ENCODE data around the gene PDHX.
"Not testable (repeated sequence)": the region's sequence is repeated elsewhere in the genome, so short reads cannot be mapped to it uniquely, and the experiment has no call there.

PDHX gene

DNA sequence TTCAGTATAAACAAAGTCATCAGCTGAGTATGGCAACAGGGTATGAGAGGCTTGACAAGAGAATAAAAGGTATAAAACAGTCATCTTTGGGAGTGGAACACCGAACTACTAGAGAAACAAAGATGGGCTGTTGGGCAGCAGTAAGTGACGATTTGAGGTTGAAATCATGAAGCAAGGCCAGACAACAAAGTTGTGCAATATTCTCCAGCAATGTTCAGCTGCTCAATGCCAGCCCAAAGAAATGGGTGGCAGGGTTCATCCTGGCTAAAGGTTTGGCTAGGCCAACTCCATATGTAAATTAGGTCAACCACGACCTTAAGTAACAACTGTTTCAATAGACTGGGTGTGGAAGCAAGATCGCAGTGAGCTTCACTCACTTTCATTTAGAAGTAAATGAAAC is 6.5 kb upstream of the PDHX start:
- Histone ChIP-seq H3K27ac (ENCODE audit: low read depth, low read length) (no peak overlapping the region), H3K27me3 (ENCODE audit: control insufficient read depth in 1 of 2, insufficient read depth in 2 of 2, low read length in 2 of 2) (no peaks in the 10 kb centered on the region), H3K9me3 (ENCODE audit: control insufficient read depth in 1 of 2, low read length in 2 of 2) (no peaks in the 10 kb centered on the region), H3K9ac (ENCODE audit: low read depth in 1 of 2, low read length in 2 of 2) (no peak overlapping the region), H3K36me3 (ENCODE audit: control insufficient read depth in 1 of 2, insufficient read depth in 2 of 2, low read length in 2 of 2) (no peaks in the 10 kb centered on the region), H3K4me1 (ENCODE audit: control insufficient read depth in 1 of 2, insufficient read depth in 2 of 2, low read length in 2 of 2) (peaks cover 9 to 23% of the 10 kb centered on the region in 2 donors), H3K4me3 (ENCODE audit: low read depth in 1 of 2, low read length in 2 of 2) (no peak overlapping the region)

DNA sequence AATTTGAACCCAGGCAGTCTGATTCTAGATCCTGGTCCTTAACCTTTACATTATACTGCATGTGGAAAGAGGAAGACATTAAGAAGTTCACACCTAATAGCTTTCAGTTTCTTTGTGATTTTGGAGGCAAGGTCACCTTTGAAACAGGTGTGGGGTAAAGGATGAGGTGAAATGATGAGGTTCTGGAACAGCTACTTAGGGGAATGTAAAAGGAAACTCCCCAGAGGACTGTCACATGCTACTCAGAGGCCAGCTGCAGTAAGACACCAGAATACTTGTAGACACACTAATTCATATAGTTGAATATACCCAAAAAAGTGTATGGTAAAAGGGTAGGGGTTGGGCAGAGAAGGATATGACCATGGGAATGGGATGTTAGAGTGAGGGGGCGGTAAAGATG is 5.6 kb upstream of the PDHX start:
- H3K9ac ChIP-seq (ENCODE audit: low read depth in 1 of 2, low read length in 2 of 2) = no peak overlapping the region
- H3K36me3 ChIP-seq (ENCODE audit: control insufficient read depth in 1 of 2, insufficient read depth in 2 of 2, low read length in 2 of 2) = no peaks in the 10 kb centered on the region
- no peak overlapping the region for H3K4me3 ChIP-seq (ENCODE audit: low read depth in 1 of 2, low read length in 2 of 2)
- H3K27me3 ChIP-seq (ENCODE audit: control insufficient read depth in 1 of 2, insufficient read depth in 2 of 2, low read length in 2 of 2) = no peaks in the 10 kb centered on the region
- no peak overlapping the region for H3K27ac ChIP-seq (ENCODE audit: low read depth, low read length)
- no peaks in the 10 kb centered on the region for H3K9me3 ChIP-seq (ENCODE audit: control insufficient read depth in 1 of 2, low read length in 2 of 2)
- peaks cover 11 to 23% of the 10 kb centered on the region in 2 donors for H3K4me1 ChIP-seq (ENCODE audit: control insufficient read depth in 1 of 2, insufficient read depth in 2 of 2, low read length in 2 of 2)

DNA sequence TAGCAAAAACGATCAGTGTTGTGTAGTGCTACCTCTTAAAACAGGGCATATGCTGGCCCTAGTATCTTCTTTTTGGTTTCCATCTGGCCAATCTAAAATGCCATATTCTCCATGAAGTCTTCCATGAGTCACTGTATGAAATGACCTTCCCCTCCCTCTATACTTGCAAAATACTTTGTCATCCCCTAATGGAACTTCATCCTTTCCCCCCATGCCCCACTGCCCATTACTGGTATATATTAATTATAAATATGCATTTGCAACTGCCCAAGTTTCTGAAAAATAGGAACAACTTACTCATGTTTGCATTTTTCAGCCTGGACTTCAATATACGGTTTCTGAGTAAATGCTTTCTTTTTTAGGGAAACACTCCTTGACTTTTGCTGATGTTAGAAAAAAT is 4.7 kb upstream of the PDHX start:
- Histone ChIP-seq H3K27me3 (ENCODE audit: control insufficient read depth in 1 of 2, insufficient read depth in 2 of 2, low read length in 2 of 2) (no peaks in the 10 kb centered on the region), H3K9me3 (ENCODE audit: control insufficient read depth in 1 of 2, low read length in 2 of 2) (no peaks in the 10 kb centered on the region), H3K36me3 (ENCODE audit: control insufficient read depth in 1 of 2, insufficient read depth in 2 of 2, low read length in 2 of 2) (no peaks in the 10 kb centered on the region), H3K9ac (ENCODE audit: low read depth in 1 of 2, low read length in 2 of 2) (no peak overlapping the region), H3K27ac (ENCODE audit: low read depth, low read length) (no peak overlapping the region), H3K4me3 (ENCODE audit: low read depth in 1 of 2, low read length in 2 of 2) (no peak overlapping the region), H3K4me1 (ENCODE audit: control insufficient read depth in 1 of 2, insufficient read depth in 2 of 2, low read length in 2 of 2) (peaks cover 11 to 23% of the 10 kb centered on the region in 2 donors)

DNA sequence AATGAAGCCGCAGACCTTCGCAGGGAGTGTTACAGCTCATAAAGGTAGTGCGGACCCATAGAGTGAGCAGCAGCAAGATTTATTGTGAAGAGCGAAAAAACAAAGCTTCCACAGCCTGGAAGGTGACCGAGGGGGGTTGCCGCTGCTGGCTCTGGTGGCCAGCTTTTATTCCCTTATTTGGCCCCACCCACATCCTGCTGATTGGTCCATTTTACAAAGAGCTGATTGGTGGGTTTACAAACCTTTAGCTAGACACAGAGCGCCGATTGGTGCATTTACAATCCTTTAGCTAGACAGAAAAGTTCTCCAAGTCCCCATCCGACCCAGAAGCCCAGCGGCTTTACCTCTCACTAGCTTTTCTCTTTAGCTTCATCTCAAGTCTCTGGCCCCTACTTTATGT is 2.9 kb upstream of the PDHX start:
- not testable (repeated sequence) for H3K27me3 ChIP-seq (ENCODE audit: control insufficient read depth in 1 of 2, insufficient read depth in 2 of 2, low read length in 2 of 2); H3K36me3 ChIP-seq (ENCODE audit: control insufficient read depth in 1 of 2, insufficient read depth in 2 of 2, low read length in 2 of 2); H3K4me3 ChIP-seq (ENCODE audit: low read depth in 1 of 2, low read length in 2 of 2); H3K27ac ChIP-seq (ENCODE audit: low read depth, low read length); H3K9ac ChIP-seq (ENCODE audit: low read depth in 1 of 2, low read length in 2 of 2); H3K9me3 ChIP-seq (ENCODE audit: control insufficient read depth in 1 of 2, low read length in 2 of 2)
- peaks cover 26 to 38% of the 10 kb centered on the region in 2 donors for H3K4me1 ChIP-seq (ENCODE audit: control insufficient read depth in 1 of 2, insufficient read depth in 2 of 2, low read length in 2 of 2)

DNA sequence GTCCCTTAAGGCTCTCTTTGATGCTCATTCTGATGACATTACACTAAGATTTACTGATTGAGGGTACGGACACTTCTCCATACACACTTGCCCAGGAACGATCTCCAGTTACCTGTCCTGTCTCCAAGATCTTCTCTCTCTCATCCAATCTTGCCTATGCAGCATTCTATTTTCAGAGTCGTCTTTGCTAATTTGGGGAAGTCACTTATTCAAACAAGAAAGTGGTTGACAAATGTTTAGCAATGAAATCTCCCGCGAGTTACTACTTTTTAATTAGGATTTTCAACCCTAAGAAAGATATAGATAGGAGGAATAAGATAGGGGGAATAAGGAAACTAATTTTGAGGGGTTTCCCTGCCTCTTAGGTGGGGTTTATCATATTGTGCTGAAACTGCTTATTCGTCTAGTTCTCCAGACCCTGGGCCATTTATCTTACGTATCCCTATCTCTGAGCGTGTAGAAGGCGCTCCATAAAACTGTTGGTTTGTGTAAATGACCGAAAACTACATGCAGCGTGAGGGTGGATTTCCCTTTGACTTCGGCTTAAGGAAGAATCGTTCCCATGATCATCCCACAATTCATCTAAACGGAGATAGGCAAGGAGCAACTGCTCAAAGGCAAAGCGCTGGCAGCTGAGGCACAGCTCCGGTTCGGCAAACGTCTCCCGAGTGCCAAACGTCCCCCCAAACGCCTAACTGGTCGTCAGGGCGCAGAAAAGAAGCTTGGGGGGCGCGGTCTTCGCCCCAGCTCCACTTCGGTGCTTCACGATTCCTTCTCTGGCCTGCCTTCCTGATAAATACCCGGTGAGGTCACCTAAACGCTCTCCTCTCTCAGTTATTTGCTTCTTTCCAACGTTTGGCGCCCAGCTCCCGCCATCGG is 1.0 kb upstream of the PDHX start:
- Histone ChIP-seq H3K27me3 (ENCODE audit: control insufficient read depth in 1 of 2, insufficient read depth in 2 of 2, low read length in 2 of 2) (no peaks in the 10 kb centered on the region), H3K27ac (ENCODE audit: low read depth, low read length) (peak overlapping the region; percentile 94), H3K4me1 (ENCODE audit: control insufficient read depth in 1 of 2, insufficient read depth in 2 of 2, low read length in 2 of 2) (peaks cover 26 to 29% of the 10 kb centered on the region in 2 donors), H3K36me3 (ENCODE audit: control insufficient read depth in 1 of 2, insufficient read depth in 2 of 2, low read length in 2 of 2) (no peaks in the 10 kb centered on the region), H3K9ac (ENCODE audit: low read depth in 1 of 2, low read length in 2 of 2) (peak overlapping the region; percentile 76 to 97), H3K9me3 (ENCODE audit: control insufficient read depth in 1 of 2, low read length in 2 of 2) (no peaks in the 10 kb centered on the region), H3K4me3 (ENCODE audit: low read depth in 1 of 2, low read length in 2 of 2) (peak overlapping the region; percentile 90 to 99)

DNA sequence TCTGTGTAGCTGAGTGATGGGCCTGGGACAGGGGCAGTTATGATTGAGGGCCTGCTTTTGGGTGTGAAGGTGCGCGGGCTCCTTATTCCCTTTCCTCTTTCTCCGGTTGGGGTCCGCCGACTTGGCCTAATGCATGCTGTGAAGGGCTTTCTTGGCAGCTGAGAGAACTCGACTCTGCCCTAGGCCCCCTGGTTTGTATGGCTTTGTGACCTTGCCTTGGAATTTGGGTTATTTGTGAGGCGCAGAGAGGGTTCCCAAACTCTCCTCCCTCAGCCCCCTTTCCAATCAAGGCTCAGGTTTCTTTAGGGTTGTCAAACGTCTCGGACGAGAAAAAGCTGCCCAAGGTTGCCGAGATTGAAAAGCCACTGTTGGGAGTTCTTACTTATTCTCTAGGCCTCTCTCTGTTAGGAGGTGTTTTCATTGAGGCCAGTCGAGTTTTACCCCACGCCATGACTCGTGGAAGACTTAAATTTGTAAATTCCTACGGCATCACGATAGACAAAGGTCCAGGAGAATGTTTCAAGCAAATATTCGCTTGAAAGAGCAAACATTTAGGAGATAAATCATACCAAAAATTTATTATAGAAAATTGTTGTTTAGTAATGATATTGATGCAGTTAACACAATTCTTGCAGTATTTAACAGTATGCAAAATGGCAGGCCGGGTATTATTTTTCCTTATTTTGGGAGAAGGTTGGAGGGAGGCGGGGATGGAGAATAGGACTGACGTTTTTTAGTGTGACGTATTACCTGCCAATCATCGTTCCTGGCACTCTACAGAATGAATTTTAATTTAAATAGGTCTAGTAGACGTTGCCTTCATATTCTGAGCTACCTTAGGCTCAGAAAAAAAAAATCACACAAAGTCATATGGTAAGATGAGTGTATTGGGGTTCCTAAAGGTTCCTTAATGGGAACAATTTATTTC is 689 bp downstream of the PDHX start:
- Histone ChIP-seq H3K4me1 (ENCODE audit: control insufficient read depth in 1 of 2, insufficient read depth in 2 of 2, low read length in 2 of 2) (peaks cover 22 to 26% of the 10 kb centered on the region in 2 donors), H3K36me3 (ENCODE audit: control insufficient read depth in 1 of 2, insufficient read depth in 2 of 2, low read length in 2 of 2) (no peaks in the 10 kb centered on the region), H3K4me3 (ENCODE audit: low read depth in 1 of 2, low read length in 2 of 2) (peak overlapping the region; percentile 90 to 99), H3K9ac (ENCODE audit: low read depth in 1 of 2, low read length in 2 of 2) (peak overlapping the region; percentile 91 to 93), H3K27ac (ENCODE audit: low read depth, low read length) (peak overlapping the region; percentile 94), H3K27me3 (ENCODE audit: control insufficient read depth in 1 of 2, insufficient read depth in 2 of 2, low read length in 2 of 2) (no peaks in the 10 kb centered on the region), H3K9me3 (ENCODE audit: control insufficient read depth in 1 of 2, low read length in 2 of 2) (no peaks in the 10 kb centered on the region)

DNA sequence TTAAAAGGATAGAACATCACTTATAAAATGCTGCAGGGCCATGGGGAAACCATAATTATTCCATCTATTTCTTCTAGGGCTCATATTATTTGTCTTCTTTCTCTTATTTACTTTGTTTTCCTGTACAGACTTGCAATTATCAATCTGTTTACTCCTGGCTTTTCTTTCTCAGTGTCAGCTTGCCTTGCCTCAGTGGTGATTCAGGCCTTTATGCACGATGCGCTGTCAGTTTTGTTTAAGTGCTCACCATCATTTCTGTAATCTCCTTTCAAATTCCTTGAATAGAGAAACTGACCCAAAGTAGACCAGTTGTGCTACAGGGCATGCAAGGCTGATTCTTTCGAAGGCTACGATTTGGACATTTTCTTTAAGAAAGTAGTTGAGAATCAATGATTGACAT is 4.7 kb downstream of the PDHX start:
- Histone ChIP-seq H3K9ac (ENCODE audit: low read depth in 1 of 2, low read length in 2 of 2) (no peak overlapping the region), H3K4me1 (ENCODE audit: control insufficient read depth in 1 of 2, insufficient read depth in 2 of 2, low read length in 2 of 2) (peaks cover 15% of the 10 kb centered on the region in 2 donors), H3K27ac (ENCODE audit: low read depth, low read length) (no peak overlapping the region), H3K9me3 (ENCODE audit: control insufficient read depth in 1 of 2, low read length in 2 of 2) (no peaks in the 10 kb centered on the region), H3K4me3 (ENCODE audit: low read depth in 1 of 2, low read length in 2 of 2) (no peak overlapping the region), H3K36me3 (ENCODE audit: control insufficient read depth in 1 of 2, insufficient read depth in 2 of 2, low read length in 2 of 2) (no peaks in the 10 kb centered on the region), H3K27me3 (ENCODE audit: control insufficient read depth in 1 of 2, insufficient read depth in 2 of 2, low read length in 2 of 2) (no peaks in the 10 kb centered on the region)

DNA sequence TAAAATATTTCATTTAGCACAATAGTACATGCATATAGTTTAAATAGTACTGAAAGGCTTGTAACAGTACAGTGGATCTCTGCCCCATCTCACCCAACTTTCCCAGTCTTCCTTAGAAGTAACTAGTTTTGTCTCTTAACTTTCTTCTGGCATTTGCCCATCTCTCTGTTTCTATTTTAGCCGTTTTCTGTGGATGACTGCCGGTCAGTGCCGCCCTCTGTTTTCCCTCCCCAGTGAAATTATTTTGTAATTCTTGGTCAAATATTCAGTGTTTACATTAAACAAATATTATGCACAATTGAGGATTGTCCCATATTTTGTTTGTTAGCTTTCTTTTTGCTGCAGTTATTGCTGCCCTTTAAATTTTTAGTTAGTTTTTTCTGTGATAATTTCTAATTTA is 8.3 kb downstream of the PDHX start:
- no peaks in the 10 kb centered on the region for H3K27me3 ChIP-seq (ENCODE audit: control insufficient read depth in 1 of 2, insufficient read depth in 2 of 2, low read length in 2 of 2)
- H3K36me3 ChIP-seq (ENCODE audit: control insufficient read depth in 1 of 2, insufficient read depth in 2 of 2, low read length in 2 of 2) = no peaks in the 10 kb centered on the region
- H3K4me3 ChIP-seq (ENCODE audit: low read depth in 1 of 2, low read length in 2 of 2) = no peak overlapping the region
- H3K9ac ChIP-seq (ENCODE audit: low read depth in 1 of 2, low read length in 2 of 2) = no peak overlapping the region
- peaks cover under 1 to 18% of the 10 kb centered on the region in 2 donors for H3K4me1 ChIP-seq (ENCODE audit: control insufficient read depth in 1 of 2, insufficient read depth in 2 of 2, low read length in 2 of 2)
- H3K27ac ChIP-seq (ENCODE audit: low read depth, low read length) = no peak overlapping the region
- H3K9me3 ChIP-seq (ENCODE audit: control insufficient read depth in 1 of 2, low read length in 2 of 2) = no peaks in the 10 kb centered on the region

DNA sequence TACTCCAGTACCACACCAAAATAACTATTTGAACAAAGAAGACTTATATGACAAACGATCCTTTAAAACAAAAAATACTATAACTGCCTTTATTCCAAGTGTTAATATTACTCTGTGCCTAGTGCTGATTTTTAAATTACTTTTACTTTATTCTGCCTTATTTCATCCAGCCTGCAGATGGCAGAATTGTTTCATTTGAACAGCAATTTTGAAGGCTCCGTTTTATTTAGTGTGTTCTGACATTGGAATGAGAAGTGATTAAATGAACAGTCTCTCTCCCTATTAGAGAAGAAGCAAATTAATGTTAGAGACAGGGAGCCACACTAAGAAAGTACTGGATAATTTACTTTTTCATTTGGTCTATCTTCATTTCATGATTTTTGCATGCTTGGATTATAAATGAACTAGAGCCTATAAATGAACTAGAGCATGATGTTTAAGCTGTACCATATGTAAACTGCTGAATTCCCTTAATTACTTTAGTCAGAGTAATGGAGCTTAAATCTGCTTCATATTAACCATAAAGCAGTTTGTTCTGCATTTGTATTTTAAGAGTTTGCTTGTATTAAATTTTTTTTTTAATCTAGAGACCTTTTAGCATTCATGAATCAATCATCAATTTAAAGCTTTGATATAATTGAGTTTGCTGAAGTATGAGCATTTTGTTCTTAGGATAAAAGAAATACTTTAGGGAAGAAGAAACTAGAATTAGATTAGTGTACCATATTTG is 9.8 kb downstream of the PDHX start:
- H3K9ac ChIP-seq (ENCODE audit: low read depth in 1 of 2, low read length in 2 of 2) = no peak overlapping the region

DNA sequence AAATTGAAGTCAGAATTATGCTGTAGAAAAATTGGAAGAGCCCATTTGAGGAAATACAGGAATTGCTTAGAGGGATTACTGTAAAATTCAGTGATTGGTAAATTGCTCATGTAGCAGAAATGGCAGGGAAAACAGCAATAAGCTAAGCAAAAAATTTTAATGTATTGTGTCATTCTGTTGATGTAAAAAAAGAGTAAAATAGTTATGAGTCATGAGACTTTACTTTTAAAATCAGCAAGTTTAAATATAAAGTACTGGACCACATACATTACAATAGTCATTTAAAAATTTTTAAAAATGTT is 10.4 kb downstream of the PDHX start:
- Histone ChIP-seq H3K36me3 (ENCODE audit: control insufficient read depth in 1 of 2, insufficient read depth in 2 of 2, low read length in 2 of 2) (no peaks in the 10 kb centered on the region), H3K9me3 (ENCODE audit: control insufficient read depth in 1 of 2, low read length in 2 of 2) (no peaks in the 10 kb centered on the region), H3K9ac (ENCODE audit: low read depth in 1 of 2, low read length in 2 of 2) (no peak overlapping the region), H3K27ac (ENCODE audit: low read depth, low read length) (no peak overlapping the region), H3K4me1 (ENCODE audit: control insufficient read depth in 1 of 2, insufficient read depth in 2 of 2, low read length in 2 of 2) (peaks cover 2 to 33% of the 10 kb centered on the region in 2 donors), H3K4me3 (ENCODE audit: low read depth in 1 of 2, low read length in 2 of 2) (no peak overlapping the region), H3K27me3 (ENCODE audit: control insufficient read depth in 1 of 2, insufficient read depth in 2 of 2, low read length in 2 of 2) (no peaks in the 10 kb centered on the region)

More for the DNA sequence above, 9.8 kb downstream of the PDHX start:
- H3K4me3 ChIP-seq (ENCODE audit: low read depth in 1 of 2, low read length in 2 of 2) = no peak overlapping the region
- H3K27ac ChIP-seq (ENCODE audit: low read depth, low read length) = no peak overlapping the region
- no peaks in the 10 kb centered on the region for H3K27me3 ChIP-seq (ENCODE audit: control insufficient read depth in 1 of 2, insufficient read depth in 2 of 2, low read length in 2 of 2)
- peaks cover 2 to 33% of the 10 kb centered on the region in 2 donors for H3K4me1 ChIP-seq (ENCODE audit: control insufficient read depth in 1 of 2, insufficient read depth in 2 of 2, low read length in 2 of 2)
- no peaks in the 10 kb centered on the region for H3K9me3 ChIP-seq (ENCODE audit: control insufficient read depth in 1 of 2, low read length in 2 of 2)
- no peaks in the 10 kb centered on the region for H3K36me3 ChIP-seq (ENCODE audit: control insufficient read depth in 1 of 2, insufficient read depth in 2 of 2, low read length in 2 of 2)

Data from duodenal mucosa (tissue), 2 donors.